ENCODE data around the gene RTN4IP1.

DNA sequence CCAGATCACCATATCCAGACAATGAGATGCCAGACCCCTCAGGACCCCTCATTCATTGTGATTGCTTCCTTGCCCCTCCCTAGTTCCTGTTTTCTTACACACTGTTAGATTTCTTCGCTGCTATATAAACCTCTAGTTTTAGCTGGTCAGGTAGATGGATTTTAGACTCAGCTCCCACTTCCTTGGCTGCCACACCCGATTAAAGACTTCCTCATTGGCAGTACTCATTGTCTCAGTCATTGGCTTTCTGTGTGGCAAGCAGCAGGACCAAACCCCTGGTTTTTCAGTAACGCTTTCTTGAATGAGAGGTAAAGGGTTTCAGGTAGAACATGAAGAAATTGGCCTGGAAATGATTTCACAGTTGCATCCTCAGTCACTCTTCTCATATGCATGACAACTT is 48.0 kb upstream of the RTN4IP1 start:
- TF ChIP-seq, protein P1, sequence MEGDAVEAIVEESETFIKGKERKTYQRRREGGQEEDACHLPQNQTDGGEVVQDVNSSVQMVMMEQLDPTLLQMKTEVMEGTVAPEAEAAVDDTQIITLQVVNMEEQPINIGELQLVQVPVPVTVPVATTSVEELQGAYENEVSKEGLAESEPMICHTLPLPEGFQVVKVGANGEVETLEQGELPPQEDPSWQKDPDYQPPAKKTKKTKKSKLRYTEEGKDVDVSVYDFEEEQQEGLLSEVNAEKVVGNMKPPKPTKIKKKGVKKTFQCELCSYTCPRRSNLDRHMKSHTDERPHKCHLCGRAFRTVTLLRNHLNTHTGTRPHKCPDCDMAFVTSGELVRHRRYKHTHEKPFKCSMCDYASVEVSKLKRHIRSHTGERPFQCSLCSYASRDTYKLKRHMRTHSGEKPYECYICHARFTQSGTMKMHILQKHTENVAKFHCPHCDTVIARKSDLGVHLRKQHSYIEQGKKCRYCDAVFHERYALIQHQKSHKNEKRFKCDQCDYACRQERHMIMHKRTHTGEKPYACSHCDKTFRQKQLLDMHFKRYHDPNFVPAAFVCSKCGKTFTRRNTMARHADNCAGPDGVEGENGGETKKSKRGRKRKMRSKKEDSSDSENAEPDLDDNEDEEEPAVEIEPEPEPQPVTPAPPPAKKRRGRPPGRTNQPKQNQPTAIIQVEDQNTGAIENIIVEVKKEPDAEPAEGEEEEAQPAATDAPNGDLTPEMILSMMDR (IDR thresholded peaks at IDR 0.05), result no peak
- TF ChIP-seq ZFX (IDR thresholded peaks at IDR 0.05; ENCODE audit: borderline replicate concordance), result no peak

Measured in 22Rv1 (cell line).